Right lobe of liver (tissue), 4 donors: ENCODE data around the gene ARHGAP22.

ENCODE experiments used
- POLR2A ChIP-seq: fragments of 450-650 bp; IDR thresholded peaks from one replicate; pipeline ENCODE4 v1.6.1; 2017; ENCODE audit warnings: antibody characterized with exemption, mild to moderate bottlenecking
- TF ChIP-seq, protein P1 (sequence below), 4 donors: fragments of 200-600 bp in 3 of 4; fragments of 450-650 bp in 1 of 4; IDR thresholded peaks; one replicate each; pipeline versions ENCODE4 v1.5.1 to v1.8.0; 2016 to 2022; ENCODE audit warnings: antibody characterized with exemption in 4 of 4, mild to moderate bottlenecking in 2 of 4
- donor health status: DM: no; HTN: no; CAD: no.
- donor health status: DM: no; HTN: no; CAD: no.
- donor health status: DM: no; HTN: yes; CAD: no.

DNA sequence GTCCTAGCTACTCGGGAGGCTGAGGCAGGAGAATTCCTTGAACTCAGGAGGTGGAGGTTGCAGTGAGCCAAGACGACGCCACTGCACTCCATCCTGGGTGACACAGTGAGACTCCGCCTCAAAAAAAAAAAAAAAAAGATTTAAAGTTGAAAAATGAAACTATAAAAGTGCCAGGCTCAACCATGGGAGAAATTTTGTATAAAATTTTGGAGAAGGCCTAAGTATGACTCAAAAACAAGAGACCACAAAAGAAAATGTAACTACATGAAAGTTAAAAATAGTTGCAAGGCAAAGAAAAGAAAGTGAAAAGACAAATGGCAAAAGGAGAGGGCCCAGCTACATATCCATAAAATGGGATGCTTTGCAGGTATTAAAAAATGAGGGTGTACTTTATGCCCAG, 104.1 kb downstream of the ARHGAP22 start:
- TF ChIP-seq POLR2A: no peak
- TF ChIP-seq, protein P1, sequence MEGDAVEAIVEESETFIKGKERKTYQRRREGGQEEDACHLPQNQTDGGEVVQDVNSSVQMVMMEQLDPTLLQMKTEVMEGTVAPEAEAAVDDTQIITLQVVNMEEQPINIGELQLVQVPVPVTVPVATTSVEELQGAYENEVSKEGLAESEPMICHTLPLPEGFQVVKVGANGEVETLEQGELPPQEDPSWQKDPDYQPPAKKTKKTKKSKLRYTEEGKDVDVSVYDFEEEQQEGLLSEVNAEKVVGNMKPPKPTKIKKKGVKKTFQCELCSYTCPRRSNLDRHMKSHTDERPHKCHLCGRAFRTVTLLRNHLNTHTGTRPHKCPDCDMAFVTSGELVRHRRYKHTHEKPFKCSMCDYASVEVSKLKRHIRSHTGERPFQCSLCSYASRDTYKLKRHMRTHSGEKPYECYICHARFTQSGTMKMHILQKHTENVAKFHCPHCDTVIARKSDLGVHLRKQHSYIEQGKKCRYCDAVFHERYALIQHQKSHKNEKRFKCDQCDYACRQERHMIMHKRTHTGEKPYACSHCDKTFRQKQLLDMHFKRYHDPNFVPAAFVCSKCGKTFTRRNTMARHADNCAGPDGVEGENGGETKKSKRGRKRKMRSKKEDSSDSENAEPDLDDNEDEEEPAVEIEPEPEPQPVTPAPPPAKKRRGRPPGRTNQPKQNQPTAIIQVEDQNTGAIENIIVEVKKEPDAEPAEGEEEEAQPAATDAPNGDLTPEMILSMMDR (IDR thresholded peaks at IDR 0.05): no peak
